ENCODE results near the gene CCER1. TPM values are rescaled to one million over a fixed set of nuclear protein-coding genes. Genes with fewer than 3 reads are reported as not detected.

Gene CCER1
- total RNA-seq, 4 donors from 2014 or later, result not detected

GRCh38 chr12:90979951-90980350 is 25.0 kb upstream of the CCER1 start:
- H3K27ac ChIP-seq, result no peak overlapping the region
- H3K4me3 ChIP-seq, result no peak overlapping the region

GRCh38 chr12:90979019-90979418 is 24.0 kb upstream of the CCER1 start:
- H3K9me3 ChIP-seq, result no peaks in the 10 kb centered on the region
- ATAC-seq, result no peak
- no peaks in the 10 kb centered on the region for H3K27me3 ChIP-seq
- H3K4me1 ChIP-seq, result no peaks in the 10 kb centered on the region
- no peak for TF ChIP-seq CTCF (IDR thresholded peaks at IDR 0.05 in 4 of 5, conservative IDR thresholded peaks at IDR 0.05 in 1 of 5)
- no peak for TF ChIP-seq POLR2A (IDR thresholded peaks at IDR 0.05)
- no peak overlapping the region for H3K27ac ChIP-seq
- no peak overlapping the region for H3K4me3 ChIP-seq
- intact Hi-C loops (cut with DNase I; ENCODE audit: low total_unique reads) (loop anchor here (5.0 kb wide), 1 partner anchor 378 kb away; no protein-coding TSS in a partner anchor), in situ Hi-C loops (cut with MboI; ENCODE audit: low sequenced_read_pairs in 4 of 4) (loop anchor here in 2 of 4 donors (10.0 kb wide), 1 partner anchor 376 kb away; no protein-coding TSS in a partner anchor)
- H3K36me3 ChIP-seq, result no peaks in the 10 kb centered on the region
- DNase-seq, result no peak

More at GRCh38 chr12:90979951-90980350, 25.0 kb upstream of the CCER1 start:
- Histone ChIP-seq H3K36me3 (no peaks in the 10 kb centered on the region), H3K27me3 (no peaks in the 10 kb centered on the region), H3K9me3 (no peaks in the 10 kb centered on the region), H3K4me1 (no peaks in the 10 kb centered on the region)
- DNase-seq, result no peak
- in situ Hi-C loops (cut with MboI; ENCODE audit: low sequenced_read_pairs in 4 of 4) (loop anchor here in 2 of 4 donors (10.0 kb wide), 2 partner anchors 345 to 375 kb away; no protein-coding TSS in a partner anchor), intact Hi-C loops (cut with DNase I; ENCODE audit: low total_unique reads) (loop anchor here (5.0 to 10.0 kb wide), 2 partner anchors 195 to 377 kb away; no protein-coding TSS in a partner anchor)
- no peak for ATAC-seq
- TF ChIP-seq POLR2A (IDR thresholded peaks at IDR 0.05) (no peak), CTCF (IDR thresholded peaks at IDR 0.05 in 4 of 5, conservative IDR thresholded peaks at IDR 0.05 in 1 of 5) (no peak)

- H3K4me1 ChIP-seq, result no peaks in the 10 kb centered on the region
- H3K4me3 ChIP-seq, result no peak overlapping the region
- H3K36me3 ChIP-seq, result no peaks in the 10 kb centered on the region
- in situ Hi-C loops (cut with MboI; ENCODE audit: low sequenced_read_pairs in 4 of 4), result loop anchor here in 2 of 4 donors (10.0 kb wide), 1 partner anchor 377 kb away; no protein-coding TSS in a partner anchor
- no peaks in the 10 kb centered on the region for H3K27me3 ChIP-seq
- DNase-seq, result no peak
- intact Hi-C loops (cut with DNase I; ENCODE audit: low total_unique reads), result loop anchor here (5.0 kb wide), 1 partner anchor 379 kb away; no protein-coding TSS in a partner anchor
- no peaks in the 10 kb centered on the region for H3K9me3 ChIP-seq
- TF ChIP-seq POLR2A (IDR thresholded peaks at IDR 0.05) (no peak), CTCF (IDR thresholded peaks at IDR 0.05 in 4 of 5, conservative IDR thresholded peaks at IDR 0.05 in 1 of 5) (peak in 4 of 5 experiments; percentile 21 to 52 (median 41))
- peak; percentile 53 to 83 for ATAC-seq
- H3K27ac ChIP-seq, result no peak overlapping the region
Measured at GRCh38 chr12:90978117-90978770, 23.3 kb upstream of the CCER1 start.

GRCh38 chr12:90977224-90977623 is 22.2 kb upstream of the CCER1 start:
- ATAC-seq, result no peak
- in situ Hi-C loops (cut with MboI; ENCODE audit: low sequenced_read_pairs in 4 of 4), result loop anchor here in 2 of 4 donors (10.0 kb wide), 1 partner anchor 378 kb away; no protein-coding TSS in a partner anchor

More at GRCh38 chr12:90977224-90977623, 22.2 kb upstream of the CCER1 start:
- Histone ChIP-seq H3K27ac (no peak overlapping the region), H3K4me3 (no peak overlapping the region), H3K27me3 (no peaks in the 10 kb centered on the region), H3K4me1 (no peaks in the 10 kb centered on the region), H3K36me3 (no peaks in the 10 kb centered on the region), H3K9me3 (no peaks in the 10 kb centered on the region)
- no peak for DNase-seq
- TF ChIP-seq POLR2A (IDR thresholded peaks at IDR 0.05) (no peak), CTCF (IDR thresholded peaks at IDR 0.05 in 4 of 5, conservative IDR thresholded peaks at IDR 0.05 in 1 of 5) (no peak)
- intact Hi-C loops (cut with DNase I; ENCODE audit: low total_unique reads), result loop anchor here (5.0 kb wide), 1 partner anchor 380 kb away; no protein-coding TSS in a partner anchor

Data from gastrocnemius medialis (tissue), 4 donors.